KG1 (cell line): ENCODE results near the gene ENO2.

Source experiments
- DNase-seq: peaks from one replicate; lab custom pipeline; 2025; lab: John Stamatoyannopoulos, UW

Gene ENO2

GRCh38 chr12:6948873-6949594 lies 34.7 kb downstream of the ENO2 start:
- no peak for DNase-seq

DNA sequence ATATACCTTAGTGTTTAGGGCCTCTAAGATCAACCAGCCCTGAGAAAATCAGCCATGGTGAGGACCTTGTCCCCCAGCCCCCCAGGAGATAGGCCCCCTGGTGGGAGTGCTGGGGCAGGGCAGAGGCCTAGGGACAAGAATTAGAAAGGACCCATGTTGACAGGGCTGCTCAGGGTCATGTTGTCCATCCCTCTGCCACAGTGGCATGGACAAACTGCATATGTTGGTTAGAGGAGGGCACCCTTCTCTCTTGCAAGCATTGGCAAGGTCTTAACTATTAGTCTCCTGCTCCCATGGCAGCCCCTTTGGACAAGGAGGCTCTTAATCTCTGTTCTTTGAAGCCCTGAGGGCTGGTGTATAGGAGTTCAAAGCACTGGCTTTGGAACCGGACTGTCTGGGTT lies 36.0 kb downstream of the ENO2 start:
- peak; percentile 26 for DNase-seq

- peak; percentile 78 for DNase-seq
Observed at GRCh38 chr12:6950811-6951540, 36.6 kb downstream of the ENO2 start, which contains the start of gene PTPN6. Gene PTPN6, plus strand, starts transcription at chr12:6951356. Its CDS starts 157 bp downstream, at chr12:6951513.

DNA sequence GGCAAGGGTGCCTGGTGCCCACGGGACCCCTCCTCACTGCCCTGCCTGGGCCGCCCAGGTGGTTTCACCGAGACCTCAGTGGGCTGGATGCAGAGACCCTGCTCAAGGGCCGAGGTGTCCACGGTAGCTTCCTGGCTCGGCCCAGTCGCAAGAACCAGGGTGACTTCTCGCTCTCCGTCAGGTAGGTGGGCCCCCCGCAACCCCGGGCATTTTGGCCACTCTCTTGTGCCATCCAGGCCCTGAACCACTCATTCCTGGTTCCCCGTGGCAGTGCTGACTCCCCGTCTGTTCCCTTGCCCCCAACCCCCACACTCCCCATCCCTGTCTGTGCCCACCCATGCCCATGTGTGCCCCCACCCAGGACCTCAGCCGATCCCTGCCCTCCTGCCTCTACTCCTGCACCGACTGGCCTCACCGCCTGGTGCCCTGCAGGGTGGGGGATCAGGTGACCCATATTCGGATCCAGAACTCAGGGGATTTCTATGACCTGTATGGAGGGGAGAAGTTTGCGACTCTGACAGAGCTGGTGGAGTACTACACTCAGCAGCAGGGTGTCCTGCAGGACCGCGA lies 37.3 kb downstream of the ENO2 start:
- DNase-seq: no peak

- DNase-seq: no peak
Observed at GRCh38 chr12:6952121-6952862, 37.9 kb downstream of the ENO2 start.

- DNase-seq: no peak
Observed at GRCh38 chr12:6952863-6953441, 38.6 kb downstream of the ENO2 start.

GRCh38 chr12:6953442-6954315 lies 39.3 kb downstream of the ENO2 start:
- DNase-seq: peak; percentile 93

- no peak for DNase-seq
Observed at GRCh38 chr12:6954316-6955107, 40.1 kb downstream of the ENO2 start.

DNA sequence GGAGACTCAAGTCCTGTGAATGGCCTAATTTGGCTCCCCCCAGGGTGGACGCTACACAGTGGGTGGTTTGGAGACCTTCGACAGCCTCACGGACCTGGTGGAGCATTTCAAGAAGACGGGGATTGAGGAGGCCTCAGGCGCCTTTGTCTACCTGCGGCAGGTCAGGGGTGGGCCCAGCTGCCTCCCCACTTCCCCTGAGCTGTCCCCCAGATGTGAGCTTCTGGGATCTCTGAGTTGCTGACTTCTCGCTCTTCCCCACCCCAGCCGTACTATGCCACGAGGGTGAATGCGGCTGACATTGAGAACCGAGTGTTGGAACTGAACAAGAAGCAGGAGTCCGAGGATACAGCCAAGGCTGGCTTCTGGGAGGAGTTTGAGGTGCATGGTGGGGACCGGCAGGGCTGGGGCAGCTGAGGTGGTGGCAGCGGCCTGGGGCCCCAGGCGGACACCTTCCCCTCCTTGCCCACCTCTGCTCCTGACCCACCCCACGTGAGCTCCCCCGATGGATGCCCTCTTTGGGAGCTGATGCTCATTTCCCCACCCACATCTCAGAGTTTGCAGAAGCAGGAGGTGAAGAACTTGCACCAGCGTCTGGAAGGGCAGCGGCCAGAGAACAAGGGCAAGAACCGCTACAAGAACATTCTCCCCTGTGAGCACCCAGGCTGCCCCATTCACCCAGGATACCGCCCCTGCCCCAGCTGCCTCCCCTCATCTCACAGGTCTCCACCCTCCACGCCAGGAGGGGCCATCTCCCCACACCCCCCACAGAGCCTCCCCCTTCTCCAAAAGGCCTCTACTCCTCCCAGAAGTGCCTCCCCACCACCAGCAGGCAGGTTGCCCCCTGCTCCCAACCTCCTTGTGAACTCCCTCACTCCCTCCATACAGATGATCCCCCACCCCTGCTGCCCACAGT lies 41.0 kb downstream of the ENO2 start:
- no peak for DNase-seq

DNA sequence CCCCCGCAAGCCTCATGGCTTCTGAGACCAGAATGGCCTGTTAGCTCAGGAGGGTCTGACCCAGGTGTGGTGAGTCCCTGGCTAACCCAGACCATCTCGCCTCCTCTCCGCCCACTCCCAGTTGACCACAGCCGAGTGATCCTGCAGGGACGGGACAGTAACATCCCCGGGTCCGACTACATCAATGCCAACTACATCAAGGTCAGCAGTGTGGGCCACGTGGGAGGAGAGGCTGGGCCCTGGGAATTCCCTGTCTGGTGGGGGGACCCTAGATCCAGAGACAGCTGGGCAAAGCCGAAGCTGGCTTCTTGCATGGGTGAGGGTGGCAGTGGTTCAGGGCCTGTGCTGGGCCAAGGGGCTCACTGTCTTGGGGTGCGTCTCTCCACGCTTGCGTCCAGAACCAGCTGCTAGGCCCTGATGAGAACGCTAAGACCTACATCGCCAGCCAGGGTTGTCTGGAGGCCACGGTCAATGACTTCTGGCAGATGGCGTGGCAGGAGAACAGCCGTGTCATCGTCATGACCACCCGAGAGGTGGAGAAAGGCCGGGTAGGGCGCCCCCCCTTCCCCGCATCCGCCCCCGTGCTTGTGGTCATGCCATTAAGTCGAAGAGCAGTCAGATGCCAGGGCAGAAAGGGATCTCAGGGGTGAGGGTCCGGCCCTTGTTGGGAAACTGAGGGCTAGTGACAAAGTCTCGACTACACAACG lies 41.8 kb downstream of the ENO2 start:
- DNase-seq: no peak

GRCh38 chr12:6957151-6957701 lies 42.8 kb downstream of the ENO2 start:
- DNase-seq: no peak

DNA sequence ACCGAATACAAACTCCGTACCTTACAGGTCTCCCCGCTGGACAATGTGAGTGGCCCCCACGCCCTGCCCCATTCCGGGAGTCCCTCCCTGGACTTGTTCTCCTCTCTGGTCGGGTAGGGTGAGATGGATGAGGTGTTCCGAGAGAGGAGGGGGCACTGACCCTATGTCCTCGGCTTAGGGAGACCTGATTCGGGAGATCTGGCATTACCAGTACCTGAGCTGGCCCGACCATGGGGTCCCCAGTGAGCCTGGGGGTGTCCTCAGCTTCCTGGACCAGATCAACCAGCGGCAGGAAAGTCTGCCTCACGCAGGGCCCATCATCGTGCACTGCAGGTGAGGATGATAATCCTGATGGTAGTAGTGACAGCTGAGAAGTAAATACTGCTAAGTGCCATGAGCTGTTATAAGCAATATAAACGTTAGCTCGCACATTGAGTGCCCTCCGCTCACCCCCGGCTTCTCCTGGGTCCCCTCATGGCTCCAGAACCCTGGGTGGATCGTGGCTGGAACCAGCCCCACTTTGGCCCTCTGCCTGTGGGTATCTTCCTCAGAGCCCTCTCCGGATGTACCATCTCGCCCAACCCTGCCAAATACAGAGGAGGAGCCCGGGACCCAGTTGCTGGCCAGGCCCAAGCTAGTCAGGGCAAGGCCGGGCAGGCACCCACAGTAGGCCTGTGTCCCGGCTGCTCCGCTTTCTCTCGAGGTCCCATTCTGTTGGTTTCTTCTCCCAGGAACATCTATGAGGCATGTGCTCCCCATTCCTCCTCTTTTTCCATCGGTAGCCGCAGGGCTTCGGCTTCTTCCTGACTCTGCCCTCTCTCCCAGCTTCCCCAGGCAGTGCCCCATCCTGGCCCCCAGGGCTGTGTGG lies 43.6 kb downstream of the ENO2 start:
- DNase-seq: no peak

DNA sequence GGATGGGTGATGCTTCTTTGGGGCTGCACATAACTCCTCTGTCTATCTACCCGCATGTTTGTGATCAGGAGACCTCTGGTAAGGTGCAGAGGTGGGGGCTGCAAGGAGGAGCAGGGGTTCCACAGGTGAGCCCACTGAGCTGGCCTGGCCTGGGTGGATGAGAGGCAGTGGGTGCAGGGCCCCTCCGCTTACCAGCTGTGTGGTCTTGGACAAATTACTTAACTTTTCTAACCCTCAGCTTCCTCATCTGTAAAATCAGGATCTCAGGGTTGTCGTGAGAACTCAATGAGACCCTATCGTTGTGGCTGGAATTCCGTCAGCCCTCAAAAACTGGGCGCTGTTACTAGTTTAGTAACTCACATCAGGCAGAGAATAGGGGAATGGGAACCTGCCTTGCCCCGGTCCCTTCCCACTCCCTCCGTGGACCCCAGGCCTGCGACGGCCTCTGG lies 44.3 kb downstream of the ENO2 start:
- no peak for DNase-seq

DNA sequence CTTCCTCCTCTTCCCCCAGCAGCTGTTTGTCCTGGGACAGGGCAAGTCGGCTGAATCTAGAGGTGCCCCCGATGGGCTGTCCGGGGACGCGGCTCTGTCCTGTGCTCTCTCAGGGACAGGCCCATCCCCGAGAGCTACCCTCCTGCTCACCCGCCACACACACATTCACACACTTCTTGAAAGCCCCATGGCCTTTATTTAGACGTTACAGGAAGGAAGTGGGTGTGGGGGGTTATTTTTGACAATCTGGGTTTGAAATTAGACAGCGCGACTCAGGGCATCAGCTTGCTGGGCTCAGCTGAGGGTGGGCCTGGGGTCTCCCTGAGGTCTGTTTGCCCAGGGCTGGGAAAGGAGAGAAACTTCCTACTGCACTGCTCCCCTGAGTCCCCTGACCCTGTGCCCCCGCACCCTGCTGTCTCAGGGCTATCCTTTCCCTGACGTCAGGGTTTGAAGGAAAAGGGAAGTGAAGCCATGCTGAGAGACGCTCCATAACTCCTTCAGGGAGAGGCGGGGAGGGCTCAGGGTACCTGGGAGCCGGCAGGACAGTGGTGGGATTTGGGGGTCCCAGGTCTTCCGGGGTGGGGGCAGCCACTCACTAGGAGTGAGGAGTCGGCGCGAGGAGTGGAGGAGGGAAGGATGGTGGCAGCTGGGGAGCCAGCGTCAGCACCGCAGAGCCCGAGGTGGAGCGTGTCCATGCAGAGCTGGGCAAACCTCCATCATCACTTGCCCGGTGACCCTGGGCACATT lies 44.9 kb downstream of the ENO2 start:
- peak; percentile 52 for DNase-seq

DNA sequence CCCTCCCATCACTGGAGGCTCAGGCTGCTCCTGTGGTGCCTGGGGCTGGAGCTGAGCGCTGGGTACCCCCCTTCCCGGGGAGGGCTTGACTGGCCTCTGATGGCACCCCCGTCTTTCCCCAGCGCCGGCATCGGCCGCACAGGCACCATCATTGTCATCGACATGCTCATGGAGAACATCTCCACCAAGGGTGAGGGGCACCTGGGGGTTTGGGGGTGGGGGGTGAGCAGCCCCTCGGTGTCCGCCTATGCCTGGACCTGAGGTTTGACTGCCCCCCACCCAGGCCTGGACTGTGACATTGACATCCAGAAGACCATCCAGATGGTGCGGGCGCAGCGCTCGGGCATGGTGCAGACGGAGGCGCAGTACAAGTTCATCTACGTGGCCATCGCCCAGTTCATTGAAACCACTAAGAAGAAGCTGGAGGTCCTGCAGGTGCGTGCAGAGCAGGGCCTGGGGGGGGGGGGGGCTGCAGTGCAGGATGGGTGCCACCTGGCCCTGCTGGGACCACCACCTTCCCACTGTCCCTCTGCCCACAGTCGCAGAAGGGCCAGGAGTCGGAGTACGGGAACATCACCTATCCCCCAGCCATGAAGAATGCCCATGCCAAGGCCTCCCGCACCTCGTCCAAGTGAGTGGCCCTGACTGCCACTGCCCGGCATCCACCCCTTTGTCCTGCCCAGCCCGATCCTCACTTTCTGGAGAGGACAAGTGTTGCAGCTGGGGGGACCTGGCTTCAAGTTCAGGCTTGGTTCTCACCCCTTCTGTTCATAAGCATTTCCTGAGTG lies 45.6 kb downstream of the ENO2 start:
- DNase-seq: no peak
